ENCODE data around the gene MFAP5.
"Not testable (repeated sequence)": the region's sequence is repeated elsewhere in the genome, so short reads cannot be mapped to it uniquely, and the experiment has no call there.

The MFAP5 gene

DNA sequence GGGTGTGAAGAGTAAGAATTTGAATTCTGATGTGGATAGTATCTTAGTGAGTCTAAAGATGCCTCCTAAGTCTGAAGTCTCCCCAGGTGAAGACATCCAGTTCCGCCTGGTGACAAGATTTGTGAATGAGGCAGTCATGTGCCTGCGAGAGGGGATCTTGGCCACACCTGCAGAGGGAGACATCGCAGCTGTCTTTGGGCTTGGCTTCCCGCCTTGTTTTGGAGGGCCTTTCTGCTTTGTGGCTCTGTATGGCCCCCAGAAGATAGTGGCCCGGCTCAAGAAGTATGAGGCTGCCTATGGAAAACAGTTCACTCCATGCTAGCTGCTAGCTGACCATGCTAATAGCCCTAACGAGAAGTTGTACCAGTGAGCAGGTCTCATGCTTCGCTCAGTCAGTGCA, 25.4 kb downstream of the MFAP5 start:
- ATAC-seq = no peak
- TF ChIP-seq ZNF565 (CRISPR knock-in tag; conservative IDR thresholded peaks at IDR 0.05; ENCODE audit: low read depth) (no peak), ZFP3 (CRISPR knock-in tag; IDR thresholded peaks at IDR 0.05) (no peak), ZNF70 (CRISPR knock-in tag; IDR thresholded peaks at IDR 0.05) (no peak), GLIS3 (CRISPR knock-in tag; IDR thresholded peaks at IDR 0.05) (no peak), CSDC2 (CRISPR knock-in tag; IDR thresholded peaks at IDR 0.05) (no peak)
- TF ChIP-seq, protein P1, sequence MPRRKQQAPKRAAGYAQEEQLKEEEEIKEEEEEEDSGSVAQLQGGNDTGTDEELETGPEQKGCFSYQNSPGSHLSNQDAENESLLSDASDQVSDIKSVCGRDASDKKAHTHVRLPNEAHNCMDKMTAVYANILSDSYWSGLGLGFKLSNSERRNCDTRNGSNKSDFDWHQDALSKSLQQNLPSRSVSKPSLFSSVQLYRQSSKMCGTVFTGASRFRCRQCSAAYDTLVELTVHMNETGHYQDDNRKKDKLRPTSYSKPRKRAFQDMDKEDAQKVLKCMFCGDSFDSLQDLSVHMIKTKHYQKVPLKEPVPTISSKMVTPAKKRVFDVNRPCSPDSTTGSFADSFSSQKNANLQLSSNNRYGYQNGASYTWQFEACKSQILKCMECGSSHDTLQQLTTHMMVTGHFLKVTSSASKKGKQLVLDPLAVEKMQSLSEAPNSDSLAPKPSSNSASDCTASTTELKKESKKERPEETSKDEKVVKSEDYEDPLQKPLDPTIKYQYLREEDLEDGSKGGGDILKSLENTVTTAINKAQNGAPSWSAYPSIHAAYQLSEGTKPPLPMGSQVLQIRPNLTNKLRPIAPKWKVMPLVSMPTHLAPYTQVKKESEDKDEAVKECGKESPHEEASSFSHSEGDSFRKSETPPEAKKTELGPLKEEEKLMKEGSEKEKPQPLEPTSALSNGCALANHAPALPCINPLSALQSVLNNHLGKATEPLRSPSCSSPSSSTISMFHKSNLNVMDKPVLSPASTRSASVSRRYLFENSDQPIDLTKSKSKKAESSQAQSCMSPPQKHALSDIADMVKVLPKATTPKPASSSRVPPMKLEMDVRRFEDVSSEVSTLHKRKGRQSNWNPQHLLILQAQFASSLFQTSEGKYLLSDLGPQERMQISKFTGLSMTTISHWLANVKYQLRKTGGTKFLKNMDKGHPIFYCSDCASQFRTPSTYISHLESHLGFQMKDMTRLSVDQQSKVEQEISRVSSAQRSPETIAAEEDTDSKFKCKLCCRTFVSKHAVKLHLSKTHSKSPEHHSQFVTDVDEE (CRISPR knock-in tag; IDR thresholded peaks at IDR 0.05) = no peak
- TF ChIP-seq, protein P2, sequence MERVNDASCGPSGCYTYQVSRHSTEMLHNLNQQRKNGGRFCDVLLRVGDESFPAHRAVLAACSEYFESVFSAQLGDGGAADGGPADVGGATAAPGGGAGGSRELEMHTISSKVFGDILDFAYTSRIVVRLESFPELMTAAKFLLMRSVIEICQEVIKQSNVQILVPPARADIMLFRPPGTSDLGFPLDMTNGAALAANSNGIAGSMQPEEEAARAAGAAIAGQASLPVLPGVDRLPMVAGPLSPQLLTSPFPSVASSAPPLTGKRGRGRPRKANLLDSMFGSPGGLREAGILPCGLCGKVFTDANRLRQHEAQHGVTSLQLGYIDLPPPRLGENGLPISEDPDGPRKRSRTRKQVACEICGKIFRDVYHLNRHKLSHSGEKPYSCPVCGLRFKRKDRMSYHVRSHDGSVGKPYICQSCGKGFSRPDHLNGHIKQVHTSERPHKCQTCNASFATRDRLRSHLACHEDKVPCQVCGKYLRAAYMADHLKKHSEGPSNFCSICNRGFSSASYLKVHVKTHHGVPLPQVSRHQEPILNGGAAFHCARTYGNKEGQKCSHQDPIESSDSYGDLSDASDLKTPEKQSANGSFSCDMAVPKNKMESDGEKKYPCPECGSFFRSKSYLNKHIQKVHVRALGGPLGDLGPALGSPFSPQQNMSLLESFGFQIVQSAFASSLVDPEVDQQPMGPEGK (CRISPR knock-in tag; IDR thresholded peaks at IDR 0.05; ENCODE audit: borderline replicate concordance) = no peak

GRCh38 chr12:8636581-8636980, 26.0 kb downstream of the MFAP5 start:
- ATAC-seq = no peak

DNA sequence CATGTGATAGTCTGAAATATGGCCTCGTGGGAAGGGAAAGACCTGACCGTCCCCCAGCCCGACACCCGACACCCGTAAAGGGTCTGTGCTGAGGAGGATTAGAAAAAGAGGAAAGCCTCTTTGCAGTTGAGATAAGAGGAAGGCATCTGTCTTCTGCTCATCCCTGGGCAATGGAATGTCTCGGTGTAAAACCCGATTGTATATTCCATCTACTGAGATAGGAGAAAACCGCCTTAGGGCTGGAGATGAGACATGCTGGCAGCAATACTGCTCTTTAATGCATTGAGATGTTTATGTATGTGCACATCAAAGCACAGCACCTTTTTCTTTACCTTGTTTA, 26.6 kb downstream of the MFAP5 start:
- ATAC-seq = not testable (repeated sequence)

More at GRCh38 chr12:8636581-8636980, 26.0 kb downstream of the MFAP5 start:
- TF ChIP-seq CREB5 (CRISPR knock-in tag; IDR thresholded peaks at IDR 0.05; ENCODE audit: low read depth) (no peak), PPARA (CRISPR knock-in tag; IDR thresholded peaks at IDR 0.05; ENCODE audit: borderline replicate concordance) (no peak)
- TF ChIP-seq, protein P1 (CRISPR knock-in tag; IDR thresholded peaks at IDR 0.05) = no peak

- not testable (repeated sequence) for ATAC-seq
Observed at GRCh38 chr12:8635342-8636006, 27.2 kb downstream of the MFAP5 start.

DNA sequence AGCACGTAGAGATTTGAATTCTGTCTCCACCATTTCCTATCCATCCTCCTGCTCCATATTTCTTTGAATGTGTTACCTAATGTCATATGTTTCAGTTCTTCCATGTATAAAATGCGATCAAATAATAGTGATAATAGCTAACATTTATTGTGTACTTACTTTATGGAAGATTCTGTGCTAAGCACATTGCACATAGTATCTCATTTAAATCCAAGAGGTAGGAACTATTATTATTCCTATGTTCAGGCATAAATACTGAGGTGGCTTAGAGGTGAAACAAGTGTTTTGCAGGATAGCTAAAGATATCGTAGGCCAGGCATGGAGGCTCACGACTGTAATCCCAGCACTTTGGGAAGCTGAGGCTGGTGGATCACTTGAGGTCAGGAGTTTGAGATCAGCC, 32.5 kb downstream of the MFAP5 start:
- TF ChIP-seq TCF4 (CRISPR knock-in tag; IDR thresholded peaks at IDR 0.05; ENCODE audit: borderline replicate concordance) = no peak
- TF ChIP-seq, protein P1 (CRISPR knock-in tag; IDR thresholded peaks at IDR 0.05) = no peak
- no peak for TF ChIP-seq ESRRG (CRISPR knock-in tag; IDR thresholded peaks at IDR 0.05)

More for the DNA sequence above, 32.5 kb downstream of the MFAP5 start:
- no peak for ATAC-seq

Data from SK-N-SH treated with all-trans-retinoic acid at 6 μM for 48 hours (cell line).